ENCODE results near the gene SLC20A1. TPM values are rescaled to one million over a fixed set of nuclear protein-coding genes. Genes with fewer than 3 reads are reported as not detected.

Gene SLC20A1
- total RNA-seq, 4 donors from 2014 or later, result 6.9 to 85.7 (median 9.2) TPM

DNA sequence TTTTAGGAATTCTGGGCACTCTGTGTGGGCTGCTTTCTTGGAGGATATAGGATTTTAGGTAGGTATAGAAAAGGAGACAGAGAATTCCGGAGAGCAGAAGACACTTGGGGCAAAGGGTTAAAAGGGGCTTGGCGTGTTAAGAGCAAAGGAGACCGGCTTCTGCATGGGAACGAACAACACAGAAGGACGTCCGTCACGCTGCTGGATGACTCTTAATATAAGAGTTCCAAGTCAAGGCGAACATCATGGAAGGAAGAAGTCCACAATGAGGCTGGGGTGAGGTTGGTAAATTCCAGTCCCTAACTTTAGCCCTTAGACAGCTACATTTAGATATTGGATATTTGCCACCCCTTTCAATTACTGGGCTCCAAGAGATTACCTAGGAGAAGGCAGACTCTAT, 15.9 kb upstream of the SLC20A1 start:
- intact Hi-C loops (cut with DNase I; ENCODE audit: low total_unique reads) (no loop called here), in situ Hi-C loops (cut with MboI; ENCODE audit: low sequenced_read_pairs in 4 of 4) (loop anchor here in 2 of 4 donors (10.0 kb wide), 3 partner anchors 55 to 105 kb away; partner anchors contain the start of gene NT5DC4 (in 1 of the 2))
- TF ChIP-seq POLR2A (IDR thresholded peaks at IDR 0.05), result no peak
- TF ChIP-seq, protein P1, sequence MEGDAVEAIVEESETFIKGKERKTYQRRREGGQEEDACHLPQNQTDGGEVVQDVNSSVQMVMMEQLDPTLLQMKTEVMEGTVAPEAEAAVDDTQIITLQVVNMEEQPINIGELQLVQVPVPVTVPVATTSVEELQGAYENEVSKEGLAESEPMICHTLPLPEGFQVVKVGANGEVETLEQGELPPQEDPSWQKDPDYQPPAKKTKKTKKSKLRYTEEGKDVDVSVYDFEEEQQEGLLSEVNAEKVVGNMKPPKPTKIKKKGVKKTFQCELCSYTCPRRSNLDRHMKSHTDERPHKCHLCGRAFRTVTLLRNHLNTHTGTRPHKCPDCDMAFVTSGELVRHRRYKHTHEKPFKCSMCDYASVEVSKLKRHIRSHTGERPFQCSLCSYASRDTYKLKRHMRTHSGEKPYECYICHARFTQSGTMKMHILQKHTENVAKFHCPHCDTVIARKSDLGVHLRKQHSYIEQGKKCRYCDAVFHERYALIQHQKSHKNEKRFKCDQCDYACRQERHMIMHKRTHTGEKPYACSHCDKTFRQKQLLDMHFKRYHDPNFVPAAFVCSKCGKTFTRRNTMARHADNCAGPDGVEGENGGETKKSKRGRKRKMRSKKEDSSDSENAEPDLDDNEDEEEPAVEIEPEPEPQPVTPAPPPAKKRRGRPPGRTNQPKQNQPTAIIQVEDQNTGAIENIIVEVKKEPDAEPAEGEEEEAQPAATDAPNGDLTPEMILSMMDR (IDR thresholded peaks at IDR 0.05 in 4 of 5, conservative IDR thresholded peaks at IDR 0.05 in 1 of 5), result no peak
- no peaks in the 10 kb centered on the region for H3K36me3 ChIP-seq
- H3K9me3 ChIP-seq, result no peaks in the 10 kb centered on the region
- DNase-seq (no peak), ATAC-seq (no peak)
- peaks cover 4 to 9% (median 9%) of the 10 kb centered on the region in 3 donors for H3K27me3 ChIP-seq
- H3K27ac ChIP-seq, result no peak overlapping the region
- no peak overlapping the region for H3K4me3 ChIP-seq
- H3K4me1 ChIP-seq, result peaks cover 6 to 8% of the 10 kb centered on the region in 2 donors

DNA sequence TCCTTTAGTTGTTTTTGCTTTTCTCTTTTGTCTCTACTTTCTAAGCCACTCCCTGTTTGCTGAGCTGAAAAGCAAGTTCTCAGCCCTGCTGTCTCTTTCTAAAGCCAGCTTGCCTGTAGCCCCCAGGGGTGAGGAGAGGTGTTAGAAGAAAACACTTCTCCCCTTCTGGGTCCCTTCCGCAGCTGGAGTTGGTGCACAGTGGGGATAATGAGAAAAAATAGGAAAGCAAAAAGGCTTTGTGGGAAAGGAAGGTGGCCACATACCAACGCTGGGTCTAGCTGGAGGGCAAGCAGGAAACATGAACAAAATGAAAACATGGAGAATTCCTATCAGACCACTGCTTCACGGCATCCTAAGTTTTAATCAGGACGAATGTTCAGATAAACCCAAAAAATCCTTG, 15.5 kb upstream of the SLC20A1 start:
- peaks cover 4 to 9% (median 9%) of the 10 kb centered on the region in 3 donors for H3K27me3 ChIP-seq
- in situ Hi-C loops (cut with MboI; ENCODE audit: low sequenced_read_pairs in 4 of 4) (no loop called here), intact Hi-C loops (cut with DNase I; ENCODE audit: low total_unique reads) (no loop called here)
- H3K36me3 ChIP-seq, result no peaks in the 10 kb centered on the region
- no peak overlapping the region for H3K4me3 ChIP-seq
- DNase-seq (no peak), ATAC-seq (no peak)
- H3K9me3 ChIP-seq, result no peaks in the 10 kb centered on the region
- H3K4me1 ChIP-seq, result peaks cover 6 to 8% of the 10 kb centered on the region in 2 donors
- H3K27ac ChIP-seq, result no peak overlapping the region
- TF ChIP-seq POLR2A (IDR thresholded peaks at IDR 0.05), result no peak
- TF ChIP-seq, protein P1 (IDR thresholded peaks at IDR 0.05 in 4 of 5, conservative IDR thresholded peaks at IDR 0.05 in 1 of 5), result no peak

DNA sequence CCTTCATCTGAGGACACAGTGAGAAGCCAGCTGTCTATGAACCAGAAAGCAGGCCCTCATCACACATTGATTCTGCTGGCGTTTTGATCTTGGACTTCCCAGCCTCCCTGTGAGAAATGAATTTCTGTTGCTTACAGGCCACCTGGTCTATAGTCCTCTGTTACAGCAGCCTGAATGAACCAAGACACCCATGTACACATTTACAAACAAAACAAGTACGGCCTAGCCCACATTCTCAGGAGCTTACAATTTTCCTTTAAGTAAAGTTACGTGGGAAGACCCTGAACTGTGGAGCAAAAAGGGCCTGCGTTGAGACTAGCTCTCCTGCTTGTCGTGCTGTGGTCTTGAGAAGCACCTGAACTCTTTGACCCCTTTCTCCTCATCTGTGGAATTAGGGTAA, 12.0 kb upstream of the SLC20A1 start:
- in situ Hi-C loops (cut with MboI; ENCODE audit: low sequenced_read_pairs in 4 of 4), result no loop called here
- H3K27me3 ChIP-seq, result peaks cover 4 to 9% (median 5%) of the 10 kb centered on the region in 3 donors
- no peak overlapping the region for H3K27ac ChIP-seq
- intact Hi-C loops (cut with DNase I; ENCODE audit: low total_unique reads), result no loop called here
- no peaks in the 10 kb centered on the region for H3K36me3 ChIP-seq
- DNase-seq, result no peak
- ATAC-seq, result no peak
- no peak overlapping the region for H3K4me3 ChIP-seq
- TF ChIP-seq, protein P1 (IDR thresholded peaks at IDR 0.05 in 4 of 5, conservative IDR thresholded peaks at IDR 0.05 in 1 of 5), result no peak
- no peak for TF ChIP-seq POLR2A (IDR thresholded peaks at IDR 0.05)
- no peaks in the 10 kb centered on the region for H3K4me1 ChIP-seq
- no peaks in the 10 kb centered on the region for H3K9me3 ChIP-seq

DNA sequence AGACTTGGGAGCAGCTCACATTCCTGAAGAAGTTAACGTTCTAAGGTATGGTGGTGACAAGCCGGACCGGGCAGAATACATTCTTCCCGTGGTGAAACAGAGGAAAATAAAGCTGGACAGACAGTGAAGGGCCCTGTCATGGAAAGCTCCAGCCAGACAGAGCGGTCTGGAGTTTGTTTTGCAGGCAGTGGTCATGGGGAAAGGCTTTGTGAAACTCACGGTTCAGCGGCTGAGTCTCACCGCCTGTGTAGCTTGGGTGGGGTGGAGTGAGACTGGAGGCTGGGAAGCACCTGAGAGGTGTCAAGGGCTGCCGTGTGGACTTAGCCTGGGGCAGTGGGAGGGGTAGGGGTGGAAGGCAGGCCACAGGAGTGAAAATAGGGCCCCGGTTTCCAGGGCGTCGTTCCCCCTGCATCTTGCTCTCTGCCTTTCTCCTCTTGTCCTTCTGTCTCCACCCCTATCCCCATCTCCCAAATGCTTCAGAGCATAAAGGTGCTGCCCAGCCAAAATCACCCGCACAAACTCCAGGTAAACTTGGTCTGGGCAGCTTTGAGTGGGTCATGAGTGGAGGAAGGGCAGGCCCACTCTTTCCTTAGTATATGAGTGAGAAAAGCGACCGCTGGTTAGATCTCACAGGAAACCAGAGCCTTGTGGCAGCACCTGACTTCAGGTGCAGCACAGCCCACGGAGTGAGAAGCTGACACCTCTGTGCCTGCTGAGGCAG, 11.4 kb upstream of the SLC20A1 start:
- intact Hi-C loops (cut with DNase I; ENCODE audit: low total_unique reads), result no loop called here
- TF ChIP-seq, protein P1 (IDR thresholded peaks at IDR 0.05 in 4 of 5, conservative IDR thresholded peaks at IDR 0.05 in 1 of 5), result no peak
- no peak for TF ChIP-seq POLR2A (IDR thresholded peaks at IDR 0.05)
- DNase-seq, result no peak
- ATAC-seq, result no peak
- Histone ChIP-seq H3K27me3 (peaks cover 4 to 8% (median 5%) of the 10 kb centered on the region in 3 donors), H3K27ac (no peak overlapping the region), H3K36me3 (no peaks in the 10 kb centered on the region), H3K4me3 (no peak overlapping the region), H3K4me1 (no peaks in the 10 kb centered on the region), H3K9me3 (no peaks in the 10 kb centered on the region)
- in situ Hi-C loops (cut with MboI; ENCODE audit: low sequenced_read_pairs in 4 of 4), result no loop called here

DNA sequence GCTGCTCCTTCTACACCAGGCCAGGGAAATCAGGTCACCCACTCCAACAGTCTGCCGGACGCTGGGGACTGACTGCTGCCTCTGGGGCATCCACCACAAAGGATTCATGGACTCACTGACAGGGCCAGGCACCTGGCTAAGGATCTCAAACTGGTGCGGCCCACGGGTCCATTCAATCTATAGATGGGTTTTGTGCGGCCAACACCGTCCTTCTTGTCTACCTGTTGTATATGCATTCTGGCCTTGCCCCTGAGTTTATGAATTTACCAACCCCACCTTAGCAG, 10.9 kb upstream of the SLC20A1 start:
- intact Hi-C loops (cut with DNase I; ENCODE audit: low total_unique reads) (no loop called here), in situ Hi-C loops (cut with MboI; ENCODE audit: low sequenced_read_pairs in 4 of 4) (no loop called here)
- no peak for DNase-seq
- H3K27ac ChIP-seq, result no peak overlapping the region
- H3K4me1 ChIP-seq, result no peaks in the 10 kb centered on the region
- no peak for ATAC-seq
- no peaks in the 10 kb centered on the region for H3K36me3 ChIP-seq
- peaks cover 4 to 5% (median 5%) of the 10 kb centered on the region in 3 donors for H3K27me3 ChIP-seq
- H3K9me3 ChIP-seq, result no peaks in the 10 kb centered on the region
- no peak overlapping the region for H3K4me3 ChIP-seq
- TF ChIP-seq, protein P1 (IDR thresholded peaks at IDR 0.05 in 4 of 5, conservative IDR thresholded peaks at IDR 0.05 in 1 of 5), result no peak
- TF ChIP-seq POLR2A (IDR thresholded peaks at IDR 0.05), result no peak

Data from gastrocnemius medialis (tissue), 4 donors.